Nephron progenitor cell (in vitro differentiated cells): ENCODE measurements around the gene OSBPL7.

Experiments
- DNase-seq: peaks from one replicate; pipeline ENCODE4 v3.0.0; 2021
- H3K27ac Mint-ChIP-seq: 2 replicates; pipeline ENCODE4 v1.8.0; 2021; ENCODE audit warnings: mild to moderate bottlenecking, moderate library complexity, mixed read lengths
- H3K27me3 Mint-ChIP-seq: 2 replicates; pipeline ENCODE4 v1.8.0; 2021; ENCODE audit warnings: mild to moderate bottlenecking, low read depth, mixed read lengths; ENCODE audit not compliant: poor library complexity
- H3K36me3 Mint-ChIP-seq: 2 replicates; pipeline ENCODE4 v1.8.0; 2021; ENCODE audit warnings: low read depth, mixed read lengths
- H3K4me1 Mint-ChIP-seq: 2 replicates; pipeline ENCODE4 v1.8.0; 2021; ENCODE audit warnings: mixed read lengths
- H3K4me3 Mint-ChIP-seq: 2 replicates; pipeline ENCODE4 v1.8.0; 2021; ENCODE audit warnings: mild to moderate bottlenecking, moderate library complexity, mixed read lengths
- H3K9me3 Mint-ChIP-seq: 2 replicates; pipeline ENCODE4 v1.8.0; 2021; ENCODE audit warnings: mild to moderate bottlenecking, moderate library complexity, mixed read lengths
- TF ChIP-seq, protein P1 (sequence below): fragments of 200-600 bp; sonication (generic); IDR thresholded peaks from 2 replicates; pipeline ENCODE4 v1.5.0; 2021; ENCODE audit warnings: antibody characterized with exemption

OSBPL7 gene

DNA sequence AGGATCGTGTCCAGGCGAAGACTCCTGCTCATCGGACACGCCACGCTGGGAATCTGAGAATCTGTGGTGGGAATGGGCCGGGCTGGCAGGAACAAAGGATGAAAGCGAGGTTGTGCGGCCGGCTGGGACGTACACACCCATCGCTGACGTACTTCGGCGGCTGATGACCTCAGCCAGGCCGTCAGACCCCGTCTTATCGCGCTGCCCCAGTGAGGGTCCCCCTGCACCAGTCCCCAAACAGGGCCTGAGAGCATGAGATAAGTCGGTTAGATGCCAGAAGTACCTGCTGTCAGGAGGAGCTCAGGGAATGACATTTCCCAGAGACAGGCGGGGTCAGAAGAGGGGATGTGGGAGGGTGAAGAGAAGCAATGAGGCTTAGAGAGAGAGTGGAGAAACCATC, 45.3 kb upstream of the OSBPL7 start:
- DNase-seq: no peak
- Mint-ChIP-seq H3K4me1 (peaks cover 88% of the 10 kb centered on the region), H3K9me3 (no peaks in the 10 kb centered on the region), H3K27me3 (peaks cover 13% of the 10 kb centered on the region), H3K4me3 (no peak overlapping the region), H3K36me3 (no peaks in the 10 kb centered on the region), H3K27ac (no peak overlapping the region)
- TF ChIP-seq, protein P1, sequence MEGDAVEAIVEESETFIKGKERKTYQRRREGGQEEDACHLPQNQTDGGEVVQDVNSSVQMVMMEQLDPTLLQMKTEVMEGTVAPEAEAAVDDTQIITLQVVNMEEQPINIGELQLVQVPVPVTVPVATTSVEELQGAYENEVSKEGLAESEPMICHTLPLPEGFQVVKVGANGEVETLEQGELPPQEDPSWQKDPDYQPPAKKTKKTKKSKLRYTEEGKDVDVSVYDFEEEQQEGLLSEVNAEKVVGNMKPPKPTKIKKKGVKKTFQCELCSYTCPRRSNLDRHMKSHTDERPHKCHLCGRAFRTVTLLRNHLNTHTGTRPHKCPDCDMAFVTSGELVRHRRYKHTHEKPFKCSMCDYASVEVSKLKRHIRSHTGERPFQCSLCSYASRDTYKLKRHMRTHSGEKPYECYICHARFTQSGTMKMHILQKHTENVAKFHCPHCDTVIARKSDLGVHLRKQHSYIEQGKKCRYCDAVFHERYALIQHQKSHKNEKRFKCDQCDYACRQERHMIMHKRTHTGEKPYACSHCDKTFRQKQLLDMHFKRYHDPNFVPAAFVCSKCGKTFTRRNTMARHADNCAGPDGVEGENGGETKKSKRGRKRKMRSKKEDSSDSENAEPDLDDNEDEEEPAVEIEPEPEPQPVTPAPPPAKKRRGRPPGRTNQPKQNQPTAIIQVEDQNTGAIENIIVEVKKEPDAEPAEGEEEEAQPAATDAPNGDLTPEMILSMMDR: no peak

DNA sequence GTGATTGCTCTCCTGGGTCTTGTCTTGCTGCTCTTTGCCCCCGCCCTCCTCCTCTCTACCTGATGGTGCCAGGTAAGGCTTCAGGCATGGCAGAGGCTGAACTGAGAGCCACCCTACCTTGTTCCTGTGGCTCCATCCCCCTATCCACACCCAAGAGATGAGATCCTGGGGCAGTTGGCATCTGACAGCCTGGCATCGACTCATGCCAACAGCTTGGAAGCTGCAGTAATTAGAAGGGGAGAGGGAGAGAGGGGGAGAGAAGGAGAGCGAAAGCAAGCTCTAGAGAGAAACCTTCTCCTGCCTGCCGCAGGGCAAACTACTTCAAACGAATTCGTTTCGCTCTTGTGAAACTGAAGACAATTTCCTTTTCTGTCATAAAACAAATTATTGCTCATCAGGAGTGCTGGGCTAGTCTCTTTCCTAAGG, 43.2 kb upstream of the OSBPL7 start:
- no peak for DNase-seq
- Mint-ChIP-seq H3K9me3 (no peaks in the 10 kb centered on the region), H3K4me3 (peak overlapping the region; percentile 18), H3K27ac (peak overlapping the region; percentile 74), H3K4me1 (peaks cover 80% of the 10 kb centered on the region), H3K36me3 (no peaks in the 10 kb centered on the region), H3K27me3 (peaks cover 12% of the 10 kb centered on the region)
- TF ChIP-seq, protein P1: no peak

DNA sequence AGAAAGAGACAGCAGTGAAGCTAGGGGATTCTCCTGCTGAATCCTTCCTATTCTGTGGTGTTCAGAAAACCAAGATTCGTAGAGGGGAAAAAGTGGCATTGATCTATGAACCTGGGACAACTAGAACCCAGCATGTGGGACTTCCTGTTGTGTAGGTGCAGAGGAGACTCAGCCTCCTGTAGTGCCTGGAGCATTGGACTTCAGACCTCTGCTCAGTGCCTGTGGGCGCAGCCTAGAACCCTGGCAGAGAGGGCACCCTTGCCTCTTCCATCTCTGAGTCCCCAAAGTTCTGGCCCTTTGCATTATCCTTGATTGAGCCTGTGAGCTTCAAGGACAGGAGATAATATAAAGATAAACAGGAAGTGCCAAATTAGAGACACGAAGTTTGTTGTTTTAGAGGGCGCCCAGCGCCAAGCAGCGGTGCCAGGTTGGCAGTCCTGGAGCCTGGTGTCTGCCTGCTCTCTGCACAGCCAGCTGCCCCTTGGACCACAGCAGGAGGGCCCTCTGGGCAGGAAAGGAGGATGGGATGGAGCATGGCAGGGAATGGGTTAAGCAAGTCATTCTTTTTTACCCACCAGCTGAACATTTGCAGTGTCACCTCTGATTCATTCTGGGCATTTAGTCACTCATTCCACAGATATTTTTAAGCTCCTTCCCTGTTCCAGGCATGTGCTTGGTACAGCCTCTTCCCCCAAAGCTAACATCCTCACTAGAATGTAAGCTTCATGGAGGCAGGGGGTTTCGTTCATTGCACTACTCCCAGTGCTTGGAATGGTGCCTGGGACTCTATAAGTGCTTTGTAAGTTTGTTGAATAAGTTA, 41.2 kb upstream of the OSBPL7 start:
- Mint-ChIP-seq H3K27ac (peak overlapping the region; percentile 49), H3K4me1 (peaks cover 82% of the 10 kb centered on the region), H3K27me3 (peaks cover 21% of the 10 kb centered on the region), H3K9me3 (no peaks in the 10 kb centered on the region), H3K36me3 (no peaks in the 10 kb centered on the region), H3K4me3 (no peak overlapping the region)
- TF ChIP-seq, protein P1: no peak
- DNase-seq: no peak

DNA sequence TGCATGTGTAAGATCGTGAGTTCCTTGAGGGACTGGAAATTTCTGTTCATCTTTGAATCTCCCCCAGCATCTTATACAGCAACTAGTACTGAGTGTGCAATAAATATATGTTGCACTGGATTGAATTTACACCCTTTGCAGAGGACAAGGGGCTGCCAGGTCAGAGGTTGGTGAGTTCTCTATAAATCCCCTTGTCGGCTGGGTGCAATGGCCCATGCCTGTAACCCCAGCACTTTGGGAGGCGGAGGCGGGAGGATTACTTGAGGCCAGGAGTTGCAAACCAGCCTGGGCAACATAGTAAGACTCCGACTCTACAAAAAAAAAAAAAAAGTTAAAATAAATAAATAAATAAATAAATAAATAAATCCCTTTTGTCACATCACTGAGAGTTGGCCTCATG, 38.8 kb upstream of the OSBPL7 start:
- Mint-ChIP-seq H3K27ac (no peak overlapping the region), H3K4me1 (peaks cover 82% of the 10 kb centered on the region), H3K9me3 (no peaks in the 10 kb centered on the region), H3K36me3 (no peaks in the 10 kb centered on the region), H3K27me3 (peaks cover 25% of the 10 kb centered on the region), H3K4me3 (peak overlapping the region; percentile 31)
- TF ChIP-seq, protein P1: no peak
- peak; percentile 74 for DNase-seq

DNA sequence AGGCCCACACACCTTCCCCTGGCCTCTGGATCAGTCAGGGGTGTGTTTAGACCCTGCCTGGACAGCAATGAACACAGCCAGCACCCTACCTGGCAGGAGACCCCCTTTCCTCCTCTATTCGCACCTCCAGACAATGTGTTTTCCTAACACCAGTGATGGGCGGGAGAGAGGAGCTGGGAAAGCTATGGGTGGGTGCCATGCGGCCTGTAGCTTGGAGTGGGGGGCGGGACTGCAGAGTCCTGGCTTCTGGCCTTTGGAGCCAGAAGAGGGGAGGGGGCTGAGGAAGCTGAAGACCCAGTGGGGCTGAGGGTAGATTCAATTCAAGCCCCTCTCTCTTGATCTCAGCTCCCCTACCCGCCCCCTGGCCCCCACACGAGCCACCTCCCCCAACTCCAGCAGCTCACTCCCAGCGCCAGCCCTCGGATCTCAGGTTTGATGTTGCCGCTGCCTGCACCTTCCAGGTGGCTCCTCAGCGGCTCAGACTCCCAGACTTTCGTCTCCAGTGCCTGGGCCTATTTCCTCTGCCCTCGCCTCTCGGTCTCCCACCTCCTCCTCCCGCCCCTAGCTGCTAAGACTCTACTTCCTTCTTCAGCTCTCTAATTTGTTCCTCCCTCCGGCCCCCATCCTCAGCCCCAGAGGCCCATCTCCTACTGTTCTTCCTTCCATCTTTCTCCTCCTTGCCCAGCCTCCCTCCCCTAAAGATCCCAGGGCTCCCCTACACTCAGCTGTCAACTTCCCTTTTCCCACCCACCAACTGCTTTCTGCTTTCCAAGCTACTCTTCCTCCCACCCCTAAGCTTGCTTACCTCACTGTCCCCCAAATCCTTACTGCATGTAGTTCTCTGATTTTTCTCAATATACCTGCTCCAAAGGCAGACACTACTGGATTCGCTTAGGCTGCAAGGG, 36.2 kb upstream of the OSBPL7 start:
- no peak for DNase-seq
- Mint-ChIP-seq H3K9me3 (no peaks in the 10 kb centered on the region), H3K27me3 (peaks cover 46% of the 10 kb centered on the region), H3K4me1 (peaks cover 87% of the 10 kb centered on the region), H3K36me3 (no peaks in the 10 kb centered on the region), H3K4me3 (no peak overlapping the region), H3K27ac (no peak overlapping the region)
- TF ChIP-seq, protein P1: no peak
